GM12874 (cell line): ENCODE results near the gene NUDCD2.

Experiments
- CTCF ChIP-seq: IDR thresholded peaks from 2 replicates; pipeline ENCODE4 v1.5.1; 2011; ENCODE audit warnings: low read depth, mild to moderate bottlenecking, control low read depth, low read length, moderate library complexity; ENCODE audit not compliant: insufficient read depth

NUDCD2 gene

GRCh38 chr5:163399923-163400322 is 60.0 kb downstream of the NUDCD2 start:
- TF ChIP-seq CTCF, result no peak

GRCh38 chr5:163397354-163397753 is 62.5 kb downstream of the NUDCD2 start:
- no peak for TF ChIP-seq CTCF
